GM23248 (cell line): ENCODE results near the gene SPATA2L.

Experiments
- EZH2 ChIP-seq: fragments of 200-600 bp; sonication (generic); IDR thresholded peaks from 2 replicates; pipeline ENCODE4 v1.6.1; 2018; ENCODE audit warnings: antibody characterized with exemption, mild to moderate bottlenecking; ENCODE audit not compliant: insufficient read depth, poor library complexity, severe bottlenecking
- EZH2phosphoT487 ChIP-seq: fragments of 200-600 bp; sonication (generic); IDR thresholded peaks from 2 replicates; pipeline ENCODE4 v1.6.1; 2018; ENCODE audit warnings: antibody characterized with exemption, moderate library complexity, mild to moderate bottlenecking, low read depth; ENCODE audit not compliant: insufficient read depth

GRCh38 chr16:89672177-89672941 lies 29.1 kb downstream of the SPATA2L start:
- TF ChIP-seq EZH2, result no peak
- TF ChIP-seq EZH2phosphoT487, result no peak
